GM19328 (cell line): ENCODE measurements around the gene ASXL1.
"Not testable (repeated sequence)": the region's sequence is repeated elsewhere in the genome, so short reads cannot be mapped to it uniquely, and the experiment has no call there.

ENCODE experiments used
- ATAC-seq: cut with Tn5 transposase; IDR thresholded peaks from one replicate; pipeline ENCODE4 v1.9.1; 2021; ENCODE audit warnings: mild to moderate bottlenecking, moderate library complexity; ENCODE audit not compliant: unreplicated experiment

Gene ASXL1

GRCh38 chr20:32357869-32358631, at the start of gene ASXL1:
Gene ASXL1, plus strand, starts transcription at chr20:32358331. Its CDS starts 445 bp downstream, at chr20:32358776.
- peak; percentile 75 for ATAC-seq

- ATAC-seq: no peak
These were observed 45.3 kb upstream of the ASXL1 start for GRCh38 chr20:32312718-32313424.

- ATAC-seq: no peak
These were observed 43.4 kb upstream of the ASXL1 start for GRCh38 chr20:32314768-32315167.

GRCh38 chr20:32315399-32315798, 42.7 kb upstream of the ASXL1 start:
- no peak for ATAC-seq

GRCh38 chr20:32315891-32316290, 42.2 kb upstream of the ASXL1 start:
- ATAC-seq: no peak

- ATAC-seq: no peak
These were observed 41.5 kb upstream of the ASXL1 start for GRCh38 chr20:32316667-32317066.

GRCh38 chr20:32319100-32319499, 39.0 kb upstream of the ASXL1 start:
- no peak for ATAC-seq

GRCh38 chr20:32320305-32320704, 37.8 kb upstream of the ASXL1 start:
- ATAC-seq: no peak

GRCh38 chr20:32321390-32321789, 36.7 kb upstream of the ASXL1 start:
- ATAC-seq: no peak

GRCh38 chr20:32322260-32322659, 35.9 kb upstream of the ASXL1 start:
- not testable (repeated sequence) for ATAC-seq

- ATAC-seq: not testable (repeated sequence)
These were observed 34.4 kb upstream of the ASXL1 start for GRCh38 chr20:32323761-32324160.

GRCh38 chr20:32325706-32326503, 32.2 kb upstream of the ASXL1 start:
- no peak for ATAC-seq

- ATAC-seq: no peak
These were observed 31.7 kb upstream of the ASXL1 start for GRCh38 chr20:32326504-32326845.

- ATAC-seq: no peak
These were observed 30.9 kb upstream of the ASXL1 start for GRCh38 chr20:32327087-32327681.

- ATAC-seq: no peak
These were observed 28.1 kb upstream of the ASXL1 start for GRCh38 chr20:32329817-32330554.

- no peak for ATAC-seq
These were observed 27.6 kb upstream of the ASXL1 start for GRCh38 chr20:32330555-32330897.

GRCh38 chr20:32332614-32333013, 25.5 kb upstream of the ASXL1 start:
- ATAC-seq: no peak

- peak; percentile 62 for ATAC-seq
These were observed 24.7 kb upstream of the ASXL1 start for GRCh38 chr20:32333181-32333987.

- ATAC-seq: no peak
These were observed 23.9 kb upstream of the ASXL1 start for GRCh38 chr20:32333988-32334885.
